Fibroblast of skin of abdomen (primary cell): ENCODE results near the gene PLEKHA7.
"Not testable (repeated sequence)": the region's sequence is repeated elsewhere in the genome, so short reads cannot be mapped to it uniquely, and the experiment has no call there.

Source experiments
- DNase-seq: peaks from one replicate; pipeline ENCODE4 v3.0.0-alpha.2; 2013

PLEKHA7 gene

GRCh38 chr11:16977136-16977993 lies 36.8 kb downstream of the PLEKHA7 start:
- DNase-seq: no peak

DNA sequence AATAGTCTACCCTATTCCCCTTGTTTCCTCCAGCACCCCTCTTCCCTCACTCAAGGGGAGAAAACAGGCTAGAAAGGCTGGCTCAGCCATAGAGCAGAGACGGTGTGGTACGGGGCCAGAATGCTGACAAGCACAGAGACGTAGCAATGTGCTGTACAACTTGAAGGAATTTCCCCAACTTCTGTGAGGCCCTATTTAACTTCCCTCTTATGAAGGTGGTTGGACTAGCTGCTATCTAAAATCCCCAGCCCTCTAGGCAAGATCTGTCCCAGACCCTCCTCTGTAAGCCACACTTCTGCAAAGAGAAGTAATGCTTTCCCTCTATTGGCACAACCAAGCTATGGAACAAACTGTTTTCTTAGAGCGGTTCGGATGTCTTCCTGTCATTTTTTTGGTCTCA lies 37.8 kb downstream of the PLEKHA7 start:
- no peak for DNase-seq

DNA sequence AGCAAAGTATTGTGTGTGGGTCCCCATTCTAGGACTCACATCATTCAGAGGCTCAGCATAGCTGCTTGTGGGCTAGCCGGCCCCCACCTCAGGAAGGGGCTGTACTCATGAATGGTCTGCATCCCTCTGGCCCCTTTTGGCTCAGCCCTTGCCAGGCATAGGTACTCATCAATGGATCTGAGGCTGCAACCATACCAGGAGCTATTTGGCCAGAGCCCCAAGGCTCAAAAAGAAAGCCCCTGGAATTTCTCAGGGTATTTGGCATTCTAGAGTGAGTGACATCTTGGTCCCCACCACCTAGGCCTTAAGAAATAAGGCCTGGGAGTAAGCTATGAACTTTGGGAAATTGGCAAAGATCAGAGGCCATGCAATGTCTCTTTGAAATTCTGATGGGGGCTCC lies 38.3 kb downstream of the PLEKHA7 start:
- DNase-seq: no peak

- no peak for DNase-seq
Measured at GRCh38 chr11:16973338-16973964, 40.8 kb downstream of the PLEKHA7 start.

DNA sequence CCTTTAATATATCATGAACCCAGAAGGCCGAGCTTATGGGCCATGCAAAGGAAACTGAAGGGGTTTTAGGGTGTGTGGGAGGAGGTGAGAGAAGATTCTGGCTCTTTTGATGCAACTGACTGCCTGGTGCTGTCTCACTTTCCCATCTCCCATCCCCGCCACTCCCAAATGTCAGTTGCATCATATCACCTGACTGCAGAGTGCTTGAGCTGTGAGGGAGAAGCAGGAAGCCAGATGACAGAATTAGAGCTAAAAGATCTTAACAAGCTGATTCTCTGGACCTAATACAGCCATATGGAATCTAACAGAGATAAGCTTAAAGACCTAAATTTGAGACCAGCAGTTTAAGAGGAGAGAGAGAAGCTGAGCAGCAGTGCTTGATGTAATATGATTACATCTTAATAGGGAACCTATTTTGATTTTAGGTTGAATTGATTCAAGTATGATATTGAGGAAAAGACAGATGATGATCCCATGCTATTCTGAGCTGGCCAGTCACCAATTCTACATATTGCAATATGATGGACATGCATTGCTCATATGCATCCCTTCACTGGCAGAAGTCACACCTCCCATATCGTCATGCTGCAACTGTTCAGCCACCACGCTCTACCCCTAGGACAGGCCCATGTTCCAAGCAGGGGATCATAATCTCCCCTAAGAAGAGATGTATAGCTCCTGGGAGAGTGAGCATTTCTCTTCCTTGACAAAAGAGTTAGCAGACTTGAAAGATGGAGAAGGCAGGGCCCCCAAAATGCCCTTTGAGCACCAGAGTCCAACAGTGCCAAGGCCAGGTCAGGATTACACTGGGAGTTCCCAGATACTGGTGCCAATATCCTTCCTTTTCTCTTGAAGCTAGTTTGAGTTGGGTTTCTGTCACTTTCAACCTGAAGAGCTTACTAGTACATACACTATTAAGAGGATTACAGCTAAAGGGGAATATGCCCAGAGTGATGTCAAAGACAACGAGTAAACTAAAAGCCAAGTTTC lies 44.9 kb downstream of the PLEKHA7 start:
- no peak for DNase-seq

DNA sequence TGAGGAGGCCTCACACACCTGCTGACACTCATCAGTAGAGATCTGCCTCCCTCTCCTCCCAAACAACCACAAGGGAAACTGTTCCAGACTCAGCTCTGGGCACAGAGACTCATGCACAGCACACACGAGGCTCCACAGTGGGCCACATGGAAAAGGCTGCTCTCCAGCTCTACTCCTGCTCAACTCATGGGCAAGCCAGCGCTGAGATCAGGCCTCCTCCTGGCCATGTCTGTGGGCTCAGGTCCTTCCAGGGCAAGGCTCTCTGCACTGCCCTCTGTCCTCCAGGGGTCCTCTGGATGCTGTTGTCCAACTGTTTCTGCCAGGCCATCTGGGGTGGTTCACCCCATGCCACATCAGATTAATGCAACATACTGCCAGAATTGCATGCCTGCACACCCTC lies 46.0 kb downstream of the PLEKHA7 start:
- DNase-seq: no peak

DNA sequence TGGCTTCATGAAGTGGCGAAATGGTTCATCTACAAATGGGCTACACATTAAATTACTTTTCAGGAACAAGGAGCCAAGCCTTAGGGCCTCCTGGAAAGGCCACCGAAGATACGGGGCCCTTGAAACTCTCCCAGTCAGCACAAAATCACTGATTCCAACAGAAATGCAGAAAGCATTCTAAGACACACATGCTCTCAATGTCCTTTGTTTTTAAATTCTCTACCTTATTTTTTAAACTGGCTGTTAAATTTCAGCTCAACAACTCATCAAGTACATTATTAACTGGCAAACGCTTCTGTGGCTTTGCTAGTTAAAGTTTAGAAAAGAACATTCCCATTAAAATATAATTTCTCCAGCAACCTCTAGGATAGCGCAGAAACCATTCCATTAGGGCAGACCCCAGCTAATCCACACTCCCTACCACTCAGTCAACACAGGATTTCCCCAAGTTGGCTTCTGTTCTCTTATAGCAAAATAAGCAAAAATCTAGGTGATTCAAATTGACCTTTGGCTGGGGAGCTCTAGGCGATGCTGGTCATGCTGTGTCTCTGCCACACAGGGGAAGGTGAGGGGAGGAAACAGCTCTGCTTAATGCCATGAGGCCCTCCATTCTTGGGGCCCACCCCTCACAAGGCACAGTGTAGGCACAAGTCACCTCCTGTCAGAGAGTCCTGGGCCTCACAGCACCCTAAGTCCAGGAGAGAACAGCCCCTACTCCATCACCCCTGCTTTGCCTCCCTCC lies 47.1 kb downstream of the PLEKHA7 start:
- no peak for DNase-seq

- DNase-seq: no peak
Measured at GRCh38 chr11:16964501-16964900, 49.7 kb downstream of the PLEKHA7 start.

DNA sequence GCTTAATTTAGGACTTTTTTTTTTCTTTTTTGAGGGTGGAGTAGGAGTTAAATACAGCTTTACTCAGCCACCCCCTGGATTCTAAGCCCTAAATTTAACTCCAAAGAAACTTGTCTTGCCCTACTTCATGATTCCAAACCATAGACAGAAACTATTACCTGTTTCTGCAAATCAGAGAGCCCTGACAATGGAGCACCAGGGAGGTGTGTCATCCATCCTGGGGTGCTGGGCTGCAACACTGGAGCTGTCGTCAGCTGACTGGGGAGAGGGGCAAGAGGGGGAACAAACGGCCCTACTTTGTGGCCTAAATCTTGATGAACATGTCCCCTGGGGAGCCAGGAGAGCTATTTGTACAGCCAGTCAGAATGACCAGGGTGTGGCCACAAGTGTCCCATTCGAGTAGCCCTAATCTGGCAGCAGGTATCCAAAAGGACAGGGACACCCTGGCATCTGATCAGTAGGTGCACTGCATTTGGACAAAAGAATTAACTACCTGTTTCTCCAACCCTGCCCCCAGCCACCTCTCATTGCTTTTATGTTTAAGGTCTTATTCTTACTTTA lies 50.8 kb downstream of the PLEKHA7 start:
- no peak for DNase-seq

DNA sequence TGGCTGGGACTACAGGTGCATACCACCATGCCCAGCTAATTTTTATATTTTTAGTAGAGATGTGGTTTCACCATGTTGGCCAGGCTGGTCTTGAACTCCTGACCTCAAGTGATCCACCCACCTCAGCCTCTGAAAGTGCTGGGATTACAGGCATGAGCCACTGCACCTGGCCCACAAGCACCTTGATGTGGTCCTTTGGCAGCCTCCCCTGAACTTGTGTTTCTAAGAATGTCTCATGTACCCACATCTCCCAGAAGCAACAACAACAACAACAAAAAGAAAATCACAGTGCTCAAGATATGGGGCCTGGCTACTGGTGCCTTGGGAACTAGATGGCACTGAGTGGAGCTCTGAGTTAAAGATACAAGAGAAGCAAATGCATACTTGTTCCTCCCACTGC lies 51.6 kb downstream of the PLEKHA7 start:
- not testable (repeated sequence) for DNase-seq

DNA sequence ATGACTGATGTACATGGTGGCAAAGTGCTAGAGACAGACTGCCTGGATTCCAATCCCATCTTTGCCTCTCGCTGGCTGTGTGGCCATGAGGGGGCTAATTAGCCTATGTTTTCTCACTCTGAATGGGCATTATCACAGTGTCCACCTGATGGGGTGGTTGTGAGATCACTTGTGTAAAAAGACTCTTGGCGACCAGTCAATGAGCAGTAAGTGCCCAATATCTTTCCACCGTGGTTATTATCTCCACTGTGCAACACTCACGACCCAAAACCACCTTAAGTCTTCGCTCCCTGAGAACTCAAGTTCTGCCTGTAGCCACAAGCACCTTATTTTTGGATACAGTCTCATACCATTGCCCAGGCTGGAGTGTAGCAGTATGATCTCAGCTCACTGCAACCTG lies 52.1 kb downstream of the PLEKHA7 start:
- DNase-seq: no peak

DNA sequence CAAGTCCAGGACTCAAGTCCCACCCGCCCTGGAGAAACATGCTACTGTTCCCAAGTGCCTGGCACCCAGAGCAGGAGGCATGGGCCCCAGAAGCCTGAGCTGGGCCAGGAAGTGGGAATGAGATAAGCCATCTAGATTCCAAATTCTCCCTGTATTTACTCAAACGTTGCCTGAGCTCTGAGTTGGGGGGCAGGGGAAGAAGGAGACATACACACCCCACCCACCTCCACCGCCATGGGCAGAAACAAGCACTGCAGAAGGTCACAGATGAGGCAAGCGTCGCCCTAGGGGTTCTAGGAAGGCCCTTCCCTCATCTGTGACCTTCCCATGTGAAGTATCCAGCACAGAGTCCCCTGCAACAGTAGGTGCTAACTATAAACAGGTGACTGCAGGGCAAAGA lies 54.0 kb downstream of the PLEKHA7 start:
- DNase-seq: no peak

DNA sequence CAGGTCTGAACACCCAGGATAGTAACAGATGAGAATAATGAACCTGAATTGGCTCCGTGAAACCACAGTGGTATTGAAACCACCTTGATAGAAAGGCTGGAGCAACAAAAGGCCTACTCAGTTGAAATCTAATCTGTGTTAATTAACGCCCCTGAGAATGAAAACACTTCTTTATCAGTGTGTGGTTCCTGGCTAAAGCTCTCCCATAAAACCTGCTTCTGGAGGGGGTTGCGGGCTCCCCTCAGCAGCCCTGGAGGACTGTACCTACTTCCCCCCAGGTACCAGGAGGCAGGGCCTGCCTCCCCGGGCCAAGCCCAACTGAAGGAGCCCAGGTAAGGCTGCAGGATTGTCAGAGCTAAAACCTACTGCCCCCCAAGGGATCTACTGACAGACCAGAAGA lies 54.6 kb downstream of the PLEKHA7 start:
- no peak for DNase-seq

DNA sequence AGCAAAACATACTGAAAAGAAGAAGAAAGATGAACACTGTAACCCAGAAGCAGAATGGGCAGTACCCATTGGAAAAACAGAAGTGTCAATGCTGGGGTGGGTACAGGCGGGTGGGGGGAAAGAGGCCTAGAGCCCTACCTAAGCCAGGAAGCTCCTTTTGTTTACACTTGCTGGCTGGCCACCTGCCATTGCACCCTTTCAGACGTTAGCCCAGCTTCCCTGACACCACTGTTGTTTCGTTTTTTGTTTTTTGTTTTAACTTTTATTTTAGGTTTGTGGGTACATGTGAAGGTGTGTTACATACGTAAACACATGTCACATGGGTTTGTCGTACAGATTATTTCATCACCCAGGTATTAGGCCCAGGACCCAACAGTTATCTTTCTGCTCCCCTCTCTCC lies 55.4 kb downstream of the PLEKHA7 start:
- no peak for DNase-seq

- DNase-seq: no peak
Measured at GRCh38 chr11:16956538-16957153, 57.6 kb downstream of the PLEKHA7 start.

DNA sequence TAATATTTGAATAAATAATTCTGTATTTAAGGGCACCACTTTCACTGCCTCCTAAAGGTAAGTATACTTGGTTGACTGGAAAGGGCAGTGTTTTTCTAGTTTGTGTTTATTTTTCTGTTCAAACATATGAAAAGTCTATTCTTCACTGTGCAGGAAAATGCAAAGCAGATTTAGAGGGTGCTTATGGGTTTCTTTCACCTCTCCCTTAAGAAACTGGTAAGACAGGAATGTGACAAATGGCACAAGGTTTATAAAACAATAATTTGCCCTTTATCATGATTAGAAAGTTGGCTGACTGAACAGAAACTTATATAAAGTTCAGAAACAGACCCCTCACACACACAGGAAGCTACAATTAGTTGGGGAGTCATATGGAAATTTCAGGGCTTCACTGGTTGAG lies 60.6 kb downstream of the PLEKHA7 start:
- no peak for DNase-seq

DNA sequence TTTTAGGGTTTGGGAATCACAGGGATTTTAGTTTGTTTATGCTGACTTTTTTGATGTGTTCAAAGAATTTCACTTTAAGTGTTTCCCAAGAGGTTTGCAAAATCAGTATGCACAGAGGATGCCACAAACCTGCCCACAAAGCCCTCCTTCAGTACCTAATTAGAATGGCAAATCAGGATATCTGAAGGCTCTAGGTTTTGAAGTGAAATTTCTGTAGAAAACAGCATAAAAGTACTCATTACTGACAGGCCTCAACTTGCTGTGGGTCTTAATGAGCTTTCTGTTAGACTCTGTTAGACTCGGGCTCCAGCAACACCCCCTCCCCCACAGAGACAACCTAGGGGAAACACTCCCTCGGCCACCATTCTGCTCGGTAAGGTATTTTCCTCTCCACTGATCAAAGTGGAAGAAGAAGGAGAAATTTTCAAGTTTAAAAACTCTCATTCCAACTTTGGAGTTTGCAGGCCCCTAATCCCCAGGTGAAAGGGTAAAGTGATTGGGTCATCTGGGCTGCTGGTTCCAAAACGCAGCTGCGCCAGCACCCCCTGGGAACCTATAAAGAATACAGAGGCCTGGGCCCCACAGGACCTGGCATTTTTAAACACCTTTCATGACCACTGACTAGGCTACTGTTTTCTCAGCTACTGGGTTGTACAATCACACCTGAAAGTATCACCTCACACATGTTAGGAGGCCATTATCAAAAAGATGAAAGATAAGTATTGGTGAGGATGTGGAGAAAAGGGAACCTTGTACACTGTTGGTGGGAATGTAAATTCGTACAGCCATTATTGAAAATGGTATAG lies 67.5 kb downstream of the PLEKHA7 start:
- DNase-seq: no peak

DNA sequence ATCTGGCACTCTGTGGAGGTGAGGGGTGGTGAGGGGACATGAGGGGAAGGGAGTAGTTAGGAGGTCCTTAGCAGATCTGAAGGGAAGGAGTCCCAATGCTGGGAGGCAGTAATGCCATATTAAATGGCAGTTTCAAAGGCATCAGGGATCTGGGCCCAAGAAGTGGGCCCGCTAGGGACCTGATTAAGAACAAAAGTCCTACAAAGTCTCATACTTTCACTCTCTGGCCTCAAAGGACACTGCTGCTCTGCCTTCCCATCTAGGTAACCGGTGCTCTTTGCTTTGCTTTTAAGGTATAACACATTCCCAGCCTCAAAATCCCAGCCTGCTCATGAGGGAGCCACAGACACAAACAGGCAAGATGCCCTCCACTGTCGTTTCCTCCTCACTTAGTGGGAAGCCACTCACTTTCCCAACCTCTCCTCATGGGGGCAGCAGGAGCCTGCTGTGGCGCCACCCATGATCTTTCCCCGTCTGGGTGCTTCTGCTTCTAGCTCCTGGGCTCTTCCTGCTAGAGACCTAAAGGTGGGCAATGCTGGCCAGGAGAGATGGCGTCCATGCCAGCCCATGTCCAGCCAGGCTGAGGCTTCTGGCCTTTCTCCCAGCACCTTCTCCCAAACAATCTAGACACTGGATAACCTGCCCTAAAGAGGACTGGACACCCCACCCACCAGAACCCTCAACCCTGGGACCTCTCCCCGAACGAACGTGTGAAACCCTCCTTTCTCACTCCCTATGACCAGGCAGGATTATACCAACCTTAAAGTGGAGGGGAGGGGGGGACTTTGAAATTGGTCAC lies 68.3 kb downstream of the PLEKHA7 start:
- DNase-seq: peak; percentile 26

GRCh38 chr11:16942911-16943310 lies 71.3 kb downstream of the PLEKHA7 start:
- no peak for DNase-seq

DNA sequence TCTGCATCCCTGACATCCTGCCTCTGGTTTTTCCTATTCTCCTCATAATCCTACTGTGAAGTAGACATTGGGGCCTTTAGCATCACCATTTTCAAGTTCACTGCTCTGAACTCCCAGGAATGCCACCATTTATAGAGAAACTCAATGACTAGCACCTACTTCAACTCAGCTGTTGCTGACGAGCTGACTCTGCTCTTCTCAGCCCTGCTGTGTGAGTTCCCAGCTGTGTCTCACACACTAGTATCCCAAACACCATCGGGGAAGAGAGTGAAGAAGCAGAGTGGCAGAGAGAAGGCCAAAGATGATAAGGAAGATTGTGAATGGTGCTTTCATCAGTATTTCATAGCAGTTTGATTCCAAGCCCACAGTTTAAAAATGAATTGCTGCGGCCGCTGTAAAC lies 71.9 kb downstream of the PLEKHA7 start:
- no peak for DNase-seq
